Right lung (tissue), 5 donors: Measurements from ENCODE around the gene LDHA. TPM values are rescaled to one million over a fixed set of nuclear protein-coding genes. Genes with fewer than 3 reads are reported as not detected.
"Not testable (repeated sequence)": the region's sequence is repeated elsewhere in the genome, so short reads cannot be mapped to it uniquely, and the experiment has no call there.

ENCODE experiments used
- DNase-seq, 2 donors: peaks; one replicate each; pipeline ENCODE4 v3.0.0-alpha.2; 2013
- polyA plus RNA-seq, 5 donors: library from polyadenylated mRNA; unstranded; fragments of 120-200 nt; gene quantifications; one replicate each; pipeline versions ENCODE4 v1.2.1 to v1.2.3, GENCODE V29; 2013; ENCODE audit warnings: inconsistent platforms in 1 of 5, low replicate concordance in 1 of 5; ENCODE audit not compliant: insufficient read length in 5 of 5, insufficient read depth in 1 of 5

LDHA gene
- polyA plus RNA-seq, 5 donors = 282 to 426 (median 384) TPM

DNA sequence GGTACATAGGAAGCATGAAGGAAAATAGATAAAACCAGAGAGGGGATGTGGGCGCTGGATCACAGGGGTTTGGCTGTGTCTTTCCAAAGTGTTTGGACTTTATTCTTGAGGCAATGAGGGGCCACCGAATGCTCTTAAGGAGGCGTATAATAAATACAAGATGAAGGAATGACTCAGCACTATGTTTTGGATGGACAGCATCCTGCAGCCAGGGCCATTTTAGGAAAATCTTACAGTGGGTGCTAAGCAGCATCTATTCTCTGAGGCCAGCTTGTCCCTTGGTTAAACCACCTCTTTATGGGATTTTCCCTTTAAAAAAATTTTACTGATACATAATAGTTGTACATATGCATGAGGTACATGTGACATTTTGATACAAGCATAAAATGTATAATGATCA lies 4.3 kb upstream of the LDHA start:
- DNase-seq = no peak

DNA sequence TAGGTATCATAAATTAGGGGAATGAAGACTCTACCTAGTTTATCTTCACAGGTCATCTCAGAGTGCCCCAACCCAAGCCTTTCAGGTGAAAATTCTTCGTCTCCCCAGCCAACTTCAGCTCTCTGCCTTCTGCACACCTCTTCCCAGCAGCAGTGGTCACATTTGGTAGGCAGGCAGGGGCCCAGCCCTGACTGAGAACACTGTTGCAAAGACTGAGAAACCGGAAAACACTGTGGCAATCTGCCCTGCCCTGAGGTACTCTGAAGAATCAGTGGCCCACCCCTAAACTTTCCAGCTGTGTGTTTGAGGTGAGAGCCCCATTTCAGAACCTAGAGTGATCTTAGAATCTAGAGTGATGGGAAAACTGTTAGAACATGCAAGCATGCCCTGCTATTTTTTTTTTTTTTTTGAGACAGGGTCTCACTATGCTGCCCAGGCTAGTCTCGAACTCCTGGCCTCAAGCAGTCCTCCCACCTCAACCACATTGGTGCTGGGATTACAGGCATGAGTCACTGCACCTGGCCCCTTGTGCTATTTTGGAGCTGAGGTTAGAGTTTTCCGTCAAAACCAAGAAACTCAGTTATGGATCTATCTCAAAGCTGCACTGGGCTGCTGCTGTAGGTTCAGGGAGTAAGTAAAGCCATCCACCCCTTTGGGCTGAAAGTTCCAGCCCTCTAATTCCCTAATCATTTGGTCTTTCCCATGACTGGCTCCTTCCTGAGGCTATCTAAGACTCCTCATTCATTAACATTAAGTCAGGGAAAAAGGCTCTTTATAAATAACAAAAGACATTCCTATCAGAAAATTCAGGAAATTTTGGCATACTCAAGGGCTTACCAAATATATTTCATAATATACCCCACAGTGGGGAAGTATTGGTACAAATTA lies 1.7 kb upstream of the LDHA start:
- no peak for DNase-seq

DNA sequence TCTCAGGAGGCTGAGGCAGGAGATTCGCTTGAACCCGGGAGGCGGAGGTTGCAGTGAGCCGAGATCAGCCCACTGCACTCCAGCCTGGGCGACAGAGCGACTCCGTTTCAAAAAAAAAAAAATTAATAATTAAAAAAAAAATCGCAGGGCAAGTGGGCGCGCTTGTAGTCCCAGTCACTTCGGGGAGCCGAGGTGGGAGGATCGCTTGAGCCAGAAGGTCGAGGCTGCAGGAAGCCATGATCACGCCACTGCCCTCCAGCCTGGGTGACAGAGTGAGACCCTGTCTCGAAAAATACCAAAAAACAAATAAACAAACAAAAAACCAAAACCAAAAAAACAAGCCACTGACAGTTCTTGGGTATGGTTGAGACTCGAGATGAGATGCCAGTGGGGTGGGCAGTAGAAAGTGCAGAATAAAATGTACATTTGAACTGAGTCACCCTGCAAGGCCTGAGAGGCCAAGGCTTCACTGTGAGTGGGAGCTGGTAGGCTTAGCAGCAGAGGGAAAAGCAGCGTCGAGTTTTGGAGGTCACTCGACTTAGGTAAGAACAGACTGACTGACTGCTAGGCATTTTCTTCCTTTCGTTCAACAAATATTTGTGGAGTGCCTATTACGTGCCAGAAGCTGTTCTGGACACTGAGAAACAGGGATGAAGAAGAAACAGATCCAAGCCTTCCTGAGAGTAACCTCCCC lies 635 bp upstream of the LDHA start:
- DNase-seq = no peak

DNA sequence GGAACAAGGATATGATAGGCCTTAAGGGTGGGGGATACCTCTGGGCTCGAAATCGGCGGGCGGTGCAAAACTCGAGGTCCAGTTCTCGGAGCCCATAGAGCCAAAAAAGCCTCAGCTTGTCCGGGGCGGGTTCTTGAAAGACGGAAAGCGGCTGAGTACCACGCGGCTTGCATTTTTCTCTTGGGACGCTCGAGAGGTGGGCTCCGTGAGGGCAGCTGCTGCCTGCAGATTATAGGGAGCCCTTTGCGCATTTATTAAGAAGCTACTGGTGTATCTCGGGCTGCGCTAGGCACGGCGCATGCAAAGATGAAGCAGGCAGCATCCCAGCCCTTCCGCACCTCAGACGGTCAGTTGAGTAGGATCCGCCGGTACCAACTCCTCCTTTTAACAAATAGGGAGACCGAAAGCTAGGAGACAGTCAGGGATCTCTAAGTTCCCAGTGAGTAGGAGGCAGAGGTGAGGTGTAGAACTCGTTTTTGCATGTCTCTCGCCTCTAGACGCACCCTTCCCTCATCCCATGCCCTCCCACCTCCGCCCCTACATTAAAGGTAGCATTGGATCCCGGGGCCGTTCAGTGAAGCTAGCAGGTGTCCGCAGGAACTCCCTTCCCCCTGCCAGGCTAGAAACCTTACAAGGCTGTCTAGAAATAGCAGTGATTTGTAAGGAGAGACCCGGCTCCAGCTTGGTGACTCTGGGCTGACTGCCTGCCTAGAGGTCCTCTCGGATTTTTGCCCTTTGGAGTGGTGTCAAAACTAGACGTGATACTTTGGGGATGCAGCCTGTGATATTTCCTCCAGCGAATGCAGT lies 768 bp downstream of the LDHA start:
- DNase-seq = peak in 1 of 2 donors; percentile 18

DNA sequence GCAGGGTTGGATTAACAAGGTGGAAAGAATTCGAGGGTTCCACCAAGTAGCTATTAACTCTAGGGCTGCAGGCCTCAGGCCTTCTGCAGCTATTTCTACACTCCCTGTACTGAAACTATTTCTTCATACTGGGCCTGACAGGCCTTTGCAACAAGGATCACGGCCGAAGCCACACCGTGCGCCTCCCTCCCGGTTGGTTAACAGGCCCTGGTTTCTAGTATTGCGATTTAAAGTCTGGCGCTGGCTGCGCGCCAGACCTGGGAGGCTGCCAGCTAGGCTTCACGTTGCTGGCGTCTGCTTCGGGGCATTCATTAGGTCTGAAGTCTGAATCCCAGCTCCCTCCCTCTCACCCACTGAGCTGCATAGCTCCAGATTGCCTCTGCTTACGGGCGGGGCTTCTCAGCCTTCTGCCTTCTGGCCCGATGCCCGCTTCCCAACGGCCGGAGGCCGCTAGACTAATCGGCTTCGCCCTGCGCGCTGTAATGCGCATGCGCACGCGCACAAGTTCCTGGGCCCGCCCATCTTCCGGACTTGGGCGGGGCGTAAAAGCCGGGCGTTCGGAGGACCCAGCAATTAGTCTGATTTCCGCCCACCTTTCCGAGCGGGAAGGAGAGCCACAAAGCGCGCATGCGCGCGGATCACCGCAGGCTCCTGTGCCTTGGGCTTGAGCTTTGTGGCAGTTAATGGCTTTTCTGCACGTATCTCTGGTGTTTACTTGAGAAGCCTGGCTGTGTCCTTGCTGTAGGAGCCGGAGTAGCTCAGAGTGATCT lies 1.6 kb downstream of the LDHA start:
- peak; percentile 100 for DNase-seq

DNA sequence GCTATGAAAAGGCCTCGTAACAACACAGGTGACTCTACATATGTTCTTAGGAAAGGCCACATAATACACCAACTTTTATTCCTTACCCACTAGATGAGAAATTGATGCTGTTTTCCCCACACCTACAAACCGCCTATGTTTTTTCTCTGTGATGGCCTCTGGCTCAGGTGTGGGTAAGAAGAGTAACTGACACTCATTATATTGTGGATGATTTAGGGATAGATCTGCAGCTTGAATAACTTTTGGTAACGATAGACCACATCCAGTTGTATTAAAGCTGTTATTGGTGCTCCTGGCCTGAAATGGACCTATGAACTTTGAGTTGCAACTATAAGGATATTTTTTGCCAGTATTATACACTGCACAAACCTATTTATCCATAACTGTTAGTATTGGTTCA lies 3.6 kb downstream of the LDHA start:
- no peak for DNase-seq

DNA sequence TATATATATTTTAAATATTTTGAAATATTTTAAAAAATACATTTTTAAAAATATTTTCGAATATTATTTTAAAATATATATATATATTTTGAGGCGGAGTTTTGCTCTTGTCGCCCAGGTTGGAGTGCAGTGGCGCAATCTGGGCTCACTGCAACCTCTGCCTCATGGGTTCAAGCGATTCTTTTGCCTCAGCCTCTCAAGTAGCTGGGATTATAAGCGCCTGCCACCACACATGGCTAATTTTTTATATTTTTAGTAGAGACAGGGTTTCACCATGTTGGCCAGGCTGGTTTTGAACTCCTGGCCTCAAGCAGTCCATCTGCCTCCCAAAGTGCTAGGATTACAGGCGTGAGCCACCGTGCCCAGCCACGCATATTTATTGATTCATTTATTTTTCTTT lies 6.7 kb downstream of the LDHA start:
- not testable (repeated sequence) for DNase-seq

DNA sequence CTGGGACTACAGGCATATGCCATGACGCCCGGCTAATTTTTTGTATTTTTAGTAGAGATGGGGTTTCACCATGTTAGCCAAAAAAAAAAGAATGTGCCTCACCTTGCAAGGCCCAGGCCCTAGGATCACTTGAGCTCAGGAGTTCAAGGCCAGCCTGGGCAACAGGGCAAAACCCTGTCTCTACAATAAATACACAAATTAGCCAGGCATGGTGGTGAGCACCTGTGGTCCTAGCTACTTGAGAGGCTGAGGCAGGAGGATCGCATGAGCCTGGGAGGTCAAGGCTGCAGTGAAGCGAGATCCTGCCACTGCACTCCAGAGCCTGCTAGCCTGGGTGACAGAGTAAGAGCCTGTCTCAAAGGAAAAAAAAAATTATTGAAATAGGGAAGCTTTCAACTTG lies 9.7 kb downstream of the LDHA start:
- DNase-seq = no peak

DNA sequence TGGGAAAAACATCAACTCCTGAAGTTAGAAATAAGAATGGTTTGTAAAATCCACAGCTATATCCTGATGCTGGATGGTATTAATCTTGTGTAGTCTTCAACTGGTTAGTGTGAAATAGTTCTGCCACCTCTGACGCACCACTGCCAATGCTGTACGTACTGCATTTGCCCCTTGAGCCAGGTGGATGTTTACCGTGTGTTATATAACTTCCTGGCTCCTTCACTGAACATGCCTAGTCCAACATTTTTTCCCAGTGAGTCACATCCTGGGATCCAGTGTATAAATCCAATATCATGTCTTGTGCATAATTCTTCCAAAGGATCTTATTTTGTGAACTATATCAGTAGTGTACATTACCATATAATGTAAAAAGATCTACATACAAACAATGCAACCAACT lies 13.0 kb downstream of the LDHA start:
- DNase-seq = not testable (repeated sequence)

DNA sequence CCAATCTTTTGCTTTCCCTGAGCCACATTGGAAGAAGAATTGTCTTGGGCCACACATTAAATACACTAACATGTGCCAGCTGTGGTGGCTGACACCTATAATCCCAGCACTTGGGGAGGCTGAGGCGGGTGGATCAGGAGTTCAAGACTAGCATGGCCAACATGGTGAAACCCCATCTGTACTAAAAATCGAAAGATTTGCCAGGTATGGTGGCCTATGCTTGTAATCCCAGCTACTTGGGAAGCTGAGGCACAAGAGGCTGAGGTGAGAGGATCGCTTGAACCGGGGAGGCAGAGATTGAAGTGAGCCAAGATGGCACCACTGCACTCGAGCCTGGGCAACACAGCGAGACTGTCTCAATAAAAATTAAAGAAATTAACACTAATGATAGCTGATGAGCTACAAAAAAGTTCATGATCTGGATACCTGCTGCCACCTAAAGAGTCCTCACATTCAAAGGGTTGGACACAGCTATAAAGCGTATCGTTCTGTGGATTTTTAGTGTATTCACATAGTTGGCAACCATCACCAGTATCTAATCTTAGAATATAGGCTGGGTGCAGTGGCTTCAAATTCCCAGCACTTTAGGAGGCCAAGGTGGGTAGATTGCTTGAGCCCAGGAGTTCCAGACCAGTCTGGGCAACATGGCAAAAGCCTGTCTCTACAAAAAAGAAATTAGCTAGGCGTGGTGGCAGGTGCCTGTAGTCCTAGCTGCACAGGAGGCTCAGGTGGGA lies 14.4 kb downstream of the LDHA start:
- no peak for DNase-seq

DNA sequence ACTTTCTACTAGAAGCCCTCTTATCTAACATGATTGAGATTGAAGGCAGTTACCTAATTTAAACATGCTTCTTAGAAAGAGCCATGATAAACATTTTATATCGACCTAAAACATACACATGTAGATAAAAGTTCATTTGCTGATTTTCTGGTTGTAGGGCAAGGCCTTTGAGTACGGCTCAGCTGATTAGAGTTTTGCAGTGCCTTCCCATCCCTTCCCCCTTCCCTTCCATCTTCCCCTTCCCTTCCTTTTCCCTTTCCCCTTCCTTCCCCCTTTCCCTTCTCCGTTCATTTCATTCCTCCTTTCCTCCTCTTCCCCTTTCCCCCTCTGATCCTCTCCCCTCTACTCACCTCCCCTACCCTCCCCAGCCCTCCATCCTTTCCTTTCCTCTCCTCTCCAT lies 22.1 kb downstream of the LDHA start:
- DNase-seq = no peak

DNA sequence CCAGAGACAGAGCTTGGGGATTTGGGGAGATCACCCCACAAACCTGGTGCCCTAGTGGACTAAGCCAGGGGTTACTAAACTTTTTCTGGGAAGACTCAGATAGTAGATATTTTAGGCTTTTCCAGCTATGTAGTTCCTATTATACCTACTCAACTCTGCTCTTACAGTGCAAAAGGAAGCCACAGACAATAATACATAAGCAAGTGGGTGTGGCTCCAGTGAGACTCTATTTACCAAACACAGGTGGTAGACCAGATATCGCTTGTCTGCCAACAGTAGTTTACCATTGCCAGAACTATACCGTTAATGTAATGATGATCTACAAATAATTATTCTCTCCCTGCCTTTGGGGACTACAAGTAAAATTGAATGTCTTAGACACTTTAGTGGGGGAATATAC lies 24.7 kb downstream of the LDHA start:
- no peak for DNase-seq

DNA sequence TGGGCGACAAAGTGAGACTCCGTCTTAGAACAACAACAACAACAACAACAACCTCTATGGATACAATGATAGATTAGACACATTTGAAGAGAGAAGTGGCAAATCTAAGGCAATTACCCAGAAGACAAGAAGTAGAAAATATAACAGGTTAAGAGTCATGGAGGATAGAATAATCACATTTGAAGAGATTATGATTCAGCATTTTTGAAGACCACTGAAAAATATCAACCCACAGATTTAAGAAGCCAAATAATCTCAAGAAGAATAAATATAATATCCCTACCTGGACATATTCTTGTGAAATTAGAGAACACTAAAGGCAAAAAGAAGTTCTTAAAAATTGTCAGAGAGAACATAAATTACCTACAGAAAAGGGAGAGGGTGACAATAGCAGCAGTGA lies 25.7 kb downstream of the LDHA start:
- DNase-seq = no peak

DNA sequence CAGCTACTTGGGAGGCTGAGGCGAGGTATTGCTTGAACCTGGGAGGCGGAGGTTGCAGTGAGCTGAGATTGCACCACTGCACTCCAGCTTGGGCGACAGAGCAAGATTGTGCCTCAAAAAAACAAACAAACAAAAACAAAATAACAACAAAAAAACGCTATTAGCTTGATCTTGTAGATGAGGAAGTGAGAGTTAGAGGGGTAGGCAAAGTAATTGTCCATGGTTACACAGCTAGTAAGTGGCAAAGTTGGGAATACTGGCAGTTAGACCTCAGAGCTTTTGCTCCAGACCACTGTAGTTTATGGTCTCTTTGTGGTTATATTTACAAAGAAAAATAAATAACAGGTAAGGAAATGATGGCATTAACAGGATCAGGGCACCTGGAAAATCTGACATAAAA lies 32.9 kb downstream of the LDHA start:
- no peak for DNase-seq

DNA sequence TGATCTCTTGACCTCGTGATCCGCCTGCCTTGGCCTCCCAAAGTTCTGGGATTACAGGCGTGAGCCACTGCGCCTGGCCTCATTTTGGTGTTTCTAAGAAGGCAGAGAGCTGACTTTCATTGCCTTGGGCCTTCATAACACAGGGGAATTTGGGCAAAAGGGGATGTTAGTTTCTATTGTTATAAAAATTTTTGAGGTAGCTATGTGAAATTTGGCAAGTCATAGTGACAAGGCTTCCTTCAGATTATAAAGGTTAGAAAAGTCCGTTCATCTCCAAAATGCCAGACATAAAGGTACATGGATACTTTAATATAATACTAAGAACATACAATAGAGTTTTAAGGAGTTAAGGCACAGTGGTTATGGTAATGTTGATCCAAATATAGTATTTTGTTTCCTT lies 35.0 kb downstream of the LDHA start:
- DNase-seq = no peak

DNA sequence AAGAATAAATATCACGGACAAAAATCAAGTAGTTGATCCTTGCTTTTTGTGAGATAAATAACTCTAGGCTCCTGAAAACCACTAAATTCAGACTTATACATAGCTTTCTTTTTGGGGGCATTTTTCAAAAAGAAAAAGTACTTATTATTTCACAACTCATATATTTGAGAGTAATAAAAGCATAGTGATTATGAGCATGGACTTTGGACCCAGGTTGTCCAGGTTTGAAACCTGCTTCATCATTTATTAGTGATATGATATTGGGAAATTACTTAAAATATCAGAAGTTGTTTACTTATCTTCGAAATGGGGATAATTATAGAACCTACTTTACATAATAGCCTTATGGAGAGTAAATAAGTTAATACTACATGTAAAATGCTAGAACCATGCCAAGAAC lies 44.3 kb downstream of the LDHA start:
- no peak for DNase-seq

DNA sequence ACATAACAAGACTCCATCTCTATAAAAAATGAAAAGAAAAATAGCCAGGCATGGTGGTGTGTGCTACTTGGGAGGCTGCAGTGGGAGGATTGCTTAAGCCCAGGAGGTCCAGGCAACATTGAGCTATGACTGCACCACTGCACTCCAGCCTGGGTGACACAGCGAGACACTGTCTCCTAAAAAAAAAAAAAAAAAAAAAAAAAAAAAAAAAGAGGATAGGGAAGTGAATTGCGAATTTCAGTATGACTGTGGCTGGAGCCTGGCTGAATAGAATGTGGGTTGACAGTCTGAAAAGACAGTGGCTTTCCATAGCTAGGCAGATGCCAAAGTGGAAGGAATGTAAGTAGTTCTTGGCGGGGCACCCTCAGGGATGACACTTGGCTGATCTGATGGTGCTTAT lies 54.9 kb downstream of the LDHA start:
- no peak for DNase-seq

DNA sequence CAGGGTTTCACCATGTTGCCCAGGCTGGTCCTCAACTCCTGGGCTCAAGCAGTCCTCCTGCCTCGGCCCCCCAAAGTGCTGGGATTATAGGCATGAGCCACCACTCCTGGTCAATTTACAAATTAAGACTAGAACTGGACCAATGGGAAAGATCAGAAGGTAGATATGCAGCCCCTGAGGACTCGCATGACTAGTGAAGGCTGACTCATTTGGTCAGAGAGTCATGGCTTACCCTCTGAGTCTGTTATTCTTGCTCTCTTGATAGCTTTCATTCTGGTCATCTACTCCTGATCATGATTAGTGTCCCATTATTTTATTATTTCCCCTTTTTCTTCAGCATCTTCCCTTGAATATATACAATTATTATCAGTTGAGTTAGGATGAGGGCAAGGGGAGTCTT lies 58.6 kb downstream of the LDHA start:
- DNase-seq = no peak

DNA sequence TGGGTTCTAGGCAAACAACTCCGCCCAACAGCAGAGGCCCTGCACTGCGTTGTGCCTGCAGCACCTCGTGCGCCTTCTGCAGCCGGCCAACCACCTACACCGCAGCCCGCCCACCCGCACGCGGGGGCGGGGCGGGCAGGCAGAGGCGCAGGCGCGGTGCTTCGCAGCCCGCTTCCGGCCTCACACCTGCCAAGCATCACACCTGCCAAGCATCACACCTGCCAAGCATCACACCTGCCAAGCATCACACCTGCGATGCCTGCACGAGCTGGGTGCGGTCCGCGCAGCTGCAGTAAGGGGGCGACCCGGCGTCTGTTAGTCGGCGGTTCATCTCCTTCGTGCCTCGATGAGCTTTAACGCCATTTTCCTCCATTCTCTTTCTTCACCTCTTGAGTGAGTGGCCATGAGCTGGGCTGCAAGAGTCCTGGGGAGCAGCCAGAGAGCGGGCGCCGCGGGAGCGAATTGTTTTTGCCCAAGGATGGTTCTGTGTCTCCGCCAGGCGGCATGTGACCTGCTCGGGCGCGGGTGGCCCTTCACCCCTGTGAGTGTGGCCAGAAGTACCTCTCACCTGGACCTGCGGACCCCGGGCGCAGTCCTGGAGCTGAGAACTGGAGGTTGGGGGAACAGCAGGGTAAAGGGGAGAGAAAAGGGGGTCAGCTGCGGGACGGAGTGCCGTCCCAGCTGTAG lies 61.5 kb downstream of the LDHA start, which contains the start of gene LDHAL6A:
LDHAL6A (plus strand) TSS at position 171 of the 687 bp plus-strand sequence. CDS start 825 bp downstream, outside the sequence.
- no peak for DNase-seq

DNA sequence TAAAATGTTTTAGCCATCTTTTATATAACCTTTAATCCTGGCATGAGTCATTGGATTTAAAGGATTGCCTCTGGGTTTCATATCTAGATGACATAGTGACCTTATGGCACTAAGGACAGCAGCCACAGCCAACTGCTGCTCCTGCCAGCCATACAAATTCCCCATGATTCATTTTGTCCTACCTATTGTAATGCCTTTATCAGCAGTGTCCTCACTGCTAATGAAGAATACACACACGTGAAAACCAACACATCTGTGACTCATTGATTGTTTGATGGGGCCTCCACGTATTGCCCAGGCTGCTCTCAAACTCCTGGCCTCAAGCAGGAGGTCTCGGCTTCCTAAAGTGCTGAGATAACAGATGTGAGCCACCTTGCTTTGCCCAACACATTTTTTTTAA lies 63.1 kb downstream of the LDHA start:
- DNase-seq = no peak
